Subcutaneous abdominal adipose tissue (tissue), 5 donors: ENCODE results near the gene ZBTB5.
A peak's percentile ranks its signal among the peaks of the same experiment; 100 is the strongest.
"Not testable (repeated sequence)": the region's sequence is repeated elsewhere in the genome, so short reads cannot be mapped to it uniquely, and the experiment has no call there.

Source experiments
- H3K27ac ChIP-seq: one replicate; pipeline ENCODE4 v1.7.0; 2013; ENCODE audit warnings: low read depth, mild to moderate bottlenecking, inconsistent platforms, low read length, moderate library complexity
- H3K27me3 ChIP-seq, 5 donors: one replicate each; pipeline ENCODE4 v1.7.0; 2013; ENCODE audit warnings: low read length in 5 of 5, inconsistent platforms in 1 of 5; ENCODE audit not compliant: control insufficient read depth in 5 of 5, insufficient read depth in 4 of 5
- H3K36me3 ChIP-seq, 5 donors: one replicate each; pipeline ENCODE4 v1.7.0; 2013; ENCODE audit warnings: low read length in 5 of 5; ENCODE audit not compliant: control insufficient read depth in 5 of 5, insufficient read depth in 5 of 5
- H3K4me1 ChIP-seq, 5 donors: one replicate each; pipeline ENCODE4 v1.7.0; 2013; ENCODE audit warnings: low read length in 5 of 5, mild to moderate bottlenecking in 3 of 5, moderate library complexity in 1 of 5; ENCODE audit not compliant: control insufficient read depth in 5 of 5, insufficient read depth in 5 of 5
- H3K4me3 ChIP-seq, 5 donors: one replicate each; pipeline ENCODE4 v1.7.0; 2013; ENCODE audit warnings: low read length in 5 of 5, low read depth in 1 of 5
- H3K9ac ChIP-seq, 5 donors: one replicate each; pipeline ENCODE4 v1.7.0; 2013; ENCODE audit warnings: low read length in 5 of 5, mild to moderate bottlenecking in 4 of 5, moderate library complexity in 3 of 5
- H3K9me3 ChIP-seq, 5 donors: one replicate each; pipeline ENCODE4 v1.7.0; 2013; ENCODE audit warnings: low read length in 5 of 5; ENCODE audit not compliant: control insufficient read depth in 5 of 5
- donor health status: healthy.
- donor health status: healthy.
- donor health status: healthy.
- donor health status: healthy.
- donor health status: healthy.

The ZBTB5 gene

GRCh38 chr9:37473982-37474381, 8.7 kb upstream of the ZBTB5 start:
- not testable (repeated sequence) for H3K9me3 ChIP-seq, H3K9ac ChIP-seq, H3K27me3 ChIP-seq, H3K36me3 ChIP-seq, H3K4me3 ChIP-seq, H3K27ac ChIP-seq
- H3K4me1 ChIP-seq: peaks cover 0 to 13% (median 4%) of the 10 kb centered on the region in 5 donors

GRCh38 chr9:37471942-37472684, 6.9 kb upstream of the ZBTB5 start:
- Histone ChIP-seq H3K9ac (peak overlapping the region; percentile 39 to 76 (median 53)), H3K36me3 (no peaks in the 10 kb centered on the region), H3K27me3 (no peaks in the 10 kb centered on the region), H3K4me1 (peaks cover 0 to 13% (median 4%) of the 10 kb centered on the region in 5 donors), H3K27ac (peak overlapping the region; percentile 86), H3K9me3 (peaks cover 0 to 6% (median 0%) of the 10 kb centered on the region in 5 donors), H3K4me3 (peak overlapping the region; percentile 53 to 70 (median 59))

- Histone ChIP-seq H3K4me3 (no peak overlapping the region), H3K27me3 (no peaks in the 10 kb centered on the region), H3K27ac (no peak overlapping the region)
These were observed 3.4 kb upstream of the ZBTB5 start for GRCh38 chr9:37468620-37469019.

GRCh38 chr9:37467530-37467929, 2.3 kb upstream of the ZBTB5 start:
- H3K4me1 ChIP-seq: peaks cover 6 to 36% (median 32%) of the 10 kb centered on the region in 5 donors
- not testable (repeated sequence) for H3K36me3 ChIP-seq, H3K27me3 ChIP-seq, H3K27ac ChIP-seq, H3K4me3 ChIP-seq, H3K9ac ChIP-seq, H3K9me3 ChIP-seq

More at GRCh38 chr9:37468620-37469019, 3.4 kb upstream of the ZBTB5 start:
- Histone ChIP-seq H3K9me3 (no peaks in the 10 kb centered on the region), H3K36me3 (no peaks in the 10 kb centered on the region), H3K9ac (no peak overlapping the region), H3K4me1 (peaks cover 6 to 29% (median 27%) of the 10 kb centered on the region in 5 donors)

GRCh38 chr9:37466037-37466709, 923 bp upstream of the ZBTB5 start:
- Histone ChIP-seq H3K27ac (peak overlapping the region; percentile 95), H3K27me3 (no peaks in the 10 kb centered on the region), H3K4me1 (peaks cover 3 to 31% (median 27%) of the 10 kb centered on the region in 5 donors), H3K36me3 (no peaks in the 10 kb centered on the region), H3K9ac (peak overlapping the region in 4 of 5 donors; percentile 69 to 87 (median 74)), H3K9me3 (no peaks in the 10 kb centered on the region), H3K4me3 (peak overlapping the region; percentile 69 to 98 (median 87))

- Histone ChIP-seq H3K9ac (peak overlapping the region; percentile 71 to 99 (median 94)), H3K27ac (peak overlapping the region; percentile 95), H3K4me1 (peaks cover 3 to 31% (median 27%) of the 10 kb centered on the region in 5 donors), H3K27me3 (no peaks in the 10 kb centered on the region), H3K4me3 (peak overlapping the region; percentile 84 to 98 (median 97)), H3K36me3 (no peaks in the 10 kb centered on the region), H3K9me3 (no peaks in the 10 kb centered on the region)
These were observed 613 bp downstream of the ZBTB5 start for GRCh38 chr9:37464426-37465248.

- Histone ChIP-seq H3K36me3 (no peaks in the 10 kb centered on the region), H3K9ac (peak overlapping the region; percentile 71 to 99 (median 94)), H3K9me3 (no peaks in the 10 kb centered on the region), H3K4me3 (peak overlapping the region; percentile 84 to 98 (median 97)), H3K4me1 (peaks cover 3 to 31% (median 27%) of the 10 kb centered on the region in 5 donors), H3K27ac (peak overlapping the region; percentile 95), H3K27me3 (no peaks in the 10 kb centered on the region)
These were observed 1.2 kb downstream of the ZBTB5 start for GRCh38 chr9:37464006-37464405.

- no peaks in the 10 kb centered on the region for H3K36me3 ChIP-seq
- H3K4me3 ChIP-seq: no peak overlapping the region
- H3K27me3 ChIP-seq: no peaks in the 10 kb centered on the region
- peaks cover 0 to 7% (median 0%) of the 10 kb centered on the region in 5 donors for H3K9me3 ChIP-seq
- peaks cover 0 to 9% (median 0%) of the 10 kb centered on the region in 5 donors for H3K4me1 ChIP-seq
- H3K27ac ChIP-seq: no peak overlapping the region
- H3K9ac ChIP-seq: no peak overlapping the region
These were observed 8.4 kb downstream of the ZBTB5 start for GRCh38 chr9:37456817-37457216.

GRCh38 chr9:37455884-37456647, 9.2 kb downstream of the ZBTB5 start:
- H3K27me3 ChIP-seq: no peaks in the 10 kb centered on the region
- no peak overlapping the region for H3K9ac ChIP-seq
- H3K9me3 ChIP-seq: peaks cover 0 to 7% (median 0%) of the 10 kb centered on the region in 5 donors
- no peak overlapping the region for H3K27ac ChIP-seq
- H3K36me3 ChIP-seq: no peaks in the 10 kb centered on the region
- H3K4me3 ChIP-seq: no peak overlapping the region
- H3K4me1 ChIP-seq: peaks cover 0 to 9% (median 0%) of the 10 kb centered on the region in 5 donors
